K562 (cell line): ENCODE results near the gene GEMIN4. TPM values are rescaled to one million over a fixed set of nuclear protein-coding genes. Genes with fewer than 3 reads are reported as not detected.

Source experiments
- ATF7 ChIP-seq: fragments of 450-650 bp; IDR thresholded peaks from 2 replicates; pipeline ENCODE4 v1.7.1; 2014; ENCODE audit warnings: mild to moderate bottlenecking, moderate library complexity
- GABPA ChIP-seq: fragments of 200-800 bp; sonication (Bioruptor generic); conservative IDR thresholded peaks from 2 replicates; pipeline ENCODE4 v1.6.1; 2016; ENCODE audit warnings: low read depth, missing genetic modification characterization, missing compliant biosample characterization
- MAX ChIP-seq: sonication (generic); formaldehyde crosslinking; IDR thresholded peaks from 2 replicates; pipeline ENCODE4 v1.9.0; 2022; ENCODE audit warnings: mild to moderate bottlenecking, missing genetic modification reagents
- NR4A1 ChIP-seq, 2 experiments: fragments of 250-450 bp in 1 of 2; fragments of 450-650 bp in 1 of 2; sonication (Bioruptor Pico) in 1 of 2; IDR thresholded peaks; 2 replicates each; pipeline versions ENCODE4 v1.4.0 to v1.6.1; 2016 to 2020; ENCODE audit warnings: mild to moderate bottlenecking in 2 of 2, missing compliant biosample characterization in 1 of 2, missing genetic modification characterization in 1 of 2, moderate library complexity in 1 of 2
- RBBP5 ChIP-seq: fragments of 200-600 bp; sonication (generic); IDR thresholded peaks from 2 replicates; pipeline ENCODE4 v1.6.1; 2012; ENCODE audit warnings: borderline replicate concordance, mild to moderate bottlenecking, low read length, control low read depth, inconsistent platforms; ENCODE audit not compliant: insufficient read depth, poor library complexity, severe bottlenecking
- RBM25 ChIP-seq: fragments of 200-400 bp; formaldehyde crosslinking; IDR thresholded peaks from 2 replicates; pipeline ENCODE4 v1.6.1; 2018; ENCODE audit warnings: low read length, low read depth, moderate library complexity; ENCODE audit not compliant: severe bottlenecking
- RNF2 ChIP-seq: sonication (generic); IDR thresholded peaks from 2 replicates; pipeline ENCODE4 v1.6.1; 2016
- STAT5B ChIP-seq: fragments of 250-450 bp; sonication (Bioruptor Pico); IDR thresholded peaks from 2 replicates; pipeline ENCODE4 v1.8.0; 2021; ENCODE audit warnings: mild to moderate bottlenecking, inconsistent platforms
- USF1 ChIP-seq: sonication (generic); formaldehyde crosslinking; IDR thresholded peaks from 2 replicates; pipeline ENCODE4 v1.9.0; 2022; ENCODE audit warnings: mild to moderate bottlenecking, missing genetic modification reagents
- ZBTB2 ChIP-seq: fragments of 450-650 bp; IDR thresholded peaks from 2 replicates; pipeline ENCODE4 v1.6.1; 2016; ENCODE audit warnings: antibody characterized with exemption
- ZNF174 ChIP-seq: fragments of 250-450 bp; sonication (Bioruptor Pico); IDR thresholded peaks from 2 replicates; pipeline ENCODE4 v1.4.0; 2020; ENCODE audit warnings: mild to moderate bottlenecking
- ZNF239 ChIP-seq: fragments of 250-450 bp; sonication (Bioruptor Pico); IDR thresholded peaks from 2 replicates; pipeline ENCODE4 v1.4.0; 2020; ENCODE audit warnings: mild to moderate bottlenecking
- ZNF316 ChIP-seq: fragments of 450-650 bp; IDR thresholded peaks from 2 replicates; pipeline ENCODE4 v1.6.1; 2016
- ZNF354B ChIP-seq: fragments of 250-450 bp; sonication (Bioruptor Pico); IDR thresholded peaks from 2 replicates; pipeline ENCODE4 v1.4.0; 2020
- polyA plus RNA-seq, 8 experiments: library from polyadenylated mRNA; depleted of rRNA in 4 of 8; stranded (reverse) in 5 of 8; unstranded in 3 of 8; fragments of >200 nt; fragmentation: Nextera tagmentation in 2 of 8; fragmentation: Illumina TruSeq in 1 of 8; extraction: Ambion mirVana in 2 of 8; extraction: Trizol in 1 of 8; gene quantifications; 2 replicates each; pipeline versions ENCODE4 v1.2.1 to v1.2.3, GENCODE V29; 2011 to 2014; ENCODE audit warnings: inconsistent platforms in 1 of 8, missing spikeins in 1 of 8
- total RNA-seq, 7 experiments: library from RNA; depleted of rRNA in 6 of 7; stranded (reverse); fragments of >200 nt in 6 of 7; fragmentation: Illumina TruSeq in 2 of 7; extraction: Trizol in 2 of 7; gene quantifications; 2 replicates each; pipeline versions ENCODE4 v1.2.1 to v1.2.3, GENCODE V29; 2011 to 2021; ENCODE audit warnings: low replicate concordance in 1 of 7
- TF ChIP-seq, protein P1 (sequence below): fragments of 250-450 bp; sonication (Bioruptor Pico); IDR thresholded peaks from 2 replicates; pipeline ENCODE4 v1.4.0; 2020; ENCODE audit warnings: mild to moderate bottlenecking, moderate library complexity, borderline replicate concordance
- TF ChIP-seq, protein P2 (sequence below): fragments of 450-650 bp; IDR thresholded peaks from 2 replicates; pipeline ENCODE4 v1.6.1; 2016
- TF ChIP-seq, protein P3 (sequence below): sonication (generic); formaldehyde crosslinking; IDR thresholded peaks from 2 replicates; pipeline ENCODE4 v1.8.0; 2022; ENCODE audit warnings: missing genetic modification reagents, mild to moderate bottlenecking, moderate library complexity, borderline replicate concordance
- TF ChIP-seq, protein P4 (sequence below), 2 experiments: IDR thresholded peaks; 2 replicates each; pipeline ENCODE4 v1.6.1; 2011; ENCODE audit warnings: borderline replicate concordance in 1 of 2, control low read depth in 1 of 2, low read depth in 1 of 2, low read length in 1 of 2, mild to moderate bottlenecking in 1 of 2, mixed read lengths in 1 of 2, moderate library complexity in 1 of 2; ENCODE audit not compliant: insufficient read depth in 1 of 2, insufficient read length in 1 of 2, poor library complexity in 1 of 2, severe bottlenecking in 1 of 2; ENCODE audit errors: extremely low read depth in 1 of 2

GEMIN4 gene
- total and polyA plus RNA-seq, 9 of the 15 experiments (the other 6 are each of a cell fraction or from before 2014, with no cell fraction given): 1.8 to 42.5 (median 10.8) TPM

DNA sequence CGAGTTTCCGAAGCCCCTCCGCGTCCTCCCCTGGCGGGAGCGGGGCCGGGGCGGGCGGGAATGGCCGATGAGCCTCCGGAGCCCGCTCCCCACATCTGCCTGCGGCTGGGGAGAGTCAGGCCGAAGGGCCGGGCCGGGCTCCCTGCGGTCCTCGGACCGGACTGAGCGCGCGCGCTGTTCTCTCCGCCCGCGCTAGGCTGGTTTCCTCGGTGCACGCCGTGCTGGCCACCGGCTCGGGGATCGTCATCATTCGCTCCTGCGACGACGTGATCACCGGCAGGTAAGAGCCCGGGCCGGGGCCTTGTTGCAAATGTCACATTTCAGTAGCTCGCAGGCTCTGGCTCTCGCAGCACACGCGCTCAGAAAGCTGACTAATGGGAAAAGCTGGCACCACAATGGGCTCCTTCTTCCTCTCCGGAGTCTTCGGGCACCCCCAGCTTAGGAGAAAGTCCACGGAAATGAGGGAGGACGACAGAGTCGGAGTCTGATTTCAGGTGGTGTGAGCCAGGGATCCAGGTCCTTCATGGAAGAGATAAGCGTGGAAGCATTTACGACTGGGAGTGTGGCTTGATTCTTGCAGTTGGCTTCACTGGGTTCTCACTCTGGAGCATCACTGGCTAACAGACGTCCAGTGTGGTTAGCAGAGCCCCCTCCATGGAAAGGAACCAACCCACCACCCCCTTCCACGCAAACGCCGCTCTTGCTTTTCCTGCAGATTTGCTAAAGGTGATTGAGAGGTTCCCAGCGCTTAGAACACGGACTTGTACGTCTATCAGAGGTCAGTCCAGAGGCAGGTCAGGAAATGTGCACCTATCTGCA lies 19.0 kb downstream of the GEMIN4 start (continued):
- TF ChIP-seq, protein P1, sequence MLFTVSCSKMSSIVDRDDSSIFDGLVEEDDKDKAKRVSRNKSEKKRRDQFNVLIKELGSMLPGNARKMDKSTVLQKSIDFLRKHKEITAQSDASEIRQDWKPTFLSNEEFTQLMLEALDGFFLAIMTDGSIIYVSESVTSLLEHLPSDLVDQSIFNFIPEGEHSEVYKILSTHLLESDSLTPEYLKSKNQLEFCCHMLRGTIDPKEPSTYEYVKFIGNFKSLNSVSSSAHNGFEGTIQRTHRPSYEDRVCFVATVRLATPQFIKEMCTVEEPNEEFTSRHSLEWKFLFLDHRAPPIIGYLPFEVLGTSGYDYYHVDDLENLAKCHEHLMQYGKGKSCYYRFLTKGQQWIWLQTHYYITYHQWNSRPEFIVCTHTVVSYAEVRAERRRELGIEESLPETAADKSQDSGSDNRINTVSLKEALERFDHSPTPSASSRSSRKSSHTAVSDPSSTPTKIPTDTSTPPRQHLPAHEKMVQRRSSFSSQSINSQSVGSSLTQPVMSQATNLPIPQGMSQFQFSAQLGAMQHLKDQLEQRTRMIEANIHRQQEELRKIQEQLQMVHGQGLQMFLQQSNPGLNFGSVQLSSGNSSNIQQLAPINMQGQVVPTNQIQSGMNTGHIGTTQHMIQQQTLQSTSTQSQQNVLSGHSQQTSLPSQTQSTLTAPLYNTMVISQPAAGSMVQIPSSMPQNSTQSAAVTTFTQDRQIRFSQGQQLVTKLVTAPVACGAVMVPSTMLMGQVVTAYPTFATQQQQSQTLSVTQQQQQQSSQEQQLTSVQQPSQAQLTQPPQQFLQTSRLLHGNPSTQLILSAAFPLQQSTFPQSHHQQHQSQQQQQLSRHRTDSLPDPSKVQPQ: no peak
- peak; percentile 41 for TF ChIP-seq RBBP5
- TF ChIP-seq, protein P2, sequence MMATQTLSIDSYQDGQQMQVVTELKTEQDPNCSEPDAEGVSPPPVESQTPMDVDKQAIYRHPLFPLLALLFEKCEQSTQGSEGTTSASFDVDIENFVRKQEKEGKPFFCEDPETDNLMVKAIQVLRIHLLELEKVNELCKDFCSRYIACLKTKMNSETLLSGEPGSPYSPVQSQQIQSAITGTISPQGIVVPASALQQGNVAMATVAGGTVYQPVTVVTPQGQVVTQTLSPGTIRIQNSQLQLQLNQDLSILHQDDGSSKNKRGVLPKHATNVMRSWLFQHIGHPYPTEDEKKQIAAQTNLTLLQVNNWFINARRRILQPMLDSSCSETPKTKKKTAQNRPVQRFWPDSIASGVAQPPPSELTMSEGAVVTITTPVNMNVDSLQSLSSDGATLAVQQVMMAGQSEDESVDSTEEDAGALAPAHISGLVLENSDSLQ: no peak
- TF ChIP-seq, protein P3, sequence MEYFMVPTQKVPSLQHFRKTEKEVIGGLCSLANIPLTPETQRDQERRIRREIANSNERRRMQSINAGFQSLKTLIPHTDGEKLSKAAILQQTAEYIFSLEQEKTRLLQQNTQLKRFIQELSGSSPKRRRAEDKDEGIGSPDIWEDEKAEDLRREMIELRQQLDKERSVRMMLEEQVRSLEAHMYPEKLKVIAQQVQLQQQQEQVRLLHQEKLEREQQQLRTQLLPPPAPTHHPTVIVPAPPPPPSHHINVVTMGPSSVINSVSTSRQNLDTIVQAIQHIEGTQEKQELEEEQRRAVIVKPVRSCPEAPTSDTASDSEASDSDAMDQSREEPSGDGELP (CRISPR knock-in tag): peak; percentile 20; the same call in 1 of the 2 replicates
- TF ChIP-seq ZBTB2: no peak
- TF ChIP-seq, protein P4, sequence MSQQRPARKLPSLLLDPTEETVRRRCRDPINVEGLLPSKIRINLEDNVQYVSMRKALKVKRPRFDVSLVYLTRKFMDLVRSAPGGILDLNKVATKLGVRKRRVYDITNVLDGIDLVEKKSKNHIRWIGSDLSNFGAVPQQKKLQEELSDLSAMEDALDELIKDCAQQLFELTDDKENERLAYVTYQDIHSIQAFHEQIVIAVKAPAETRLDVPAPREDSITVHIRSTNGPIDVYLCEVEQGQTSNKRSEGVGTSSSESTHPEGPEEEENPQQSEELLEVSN (IDR thresholded peaks at IDR 0.05; ENCODE audit: borderline replicate concordance in 1 of 2, extremely low read depth in 1 of 2, insufficient read depth in 1 of 2, insufficient read length in 1 of 2, low read depth in 1 of 2, low read length in 1 of 2, poor library complexity in 1 of 2, severe bottlenecking in 1 of 2): peak in 1 of 2 experiments; percentile 68
- no peak for TF ChIP-seq NR4A1 (CRISPR knock-in tag; IDR thresholded peaks at IDR 0.05)
- no peak for TF ChIP-seq NR4A1 (tag; IDR thresholded peaks at IDR 0.05)
- no peak for TF ChIP-seq ZNF354B (CRISPR knock-in tag)
- TF ChIP-seq GABPA (tag): 0 out of 2 replicates have a peak, but pooled peaks have one; percentile 6
- TF ChIP-seq ZNF316: peak; percentile 33
- no peak for TF ChIP-seq STAT5B (CRISPR knock-in tag)
- no peak for TF ChIP-seq RBM25
- TF ChIP-seq ZNF174 (CRISPR knock-in tag): no peak
- no peak for TF ChIP-seq USF1 (CRISPR knock-in tag)
- 0 out of 2 replicates have a peak, but pooled peaks have one; percentile 25 for TF ChIP-seq MAX (CRISPR knock-in tag)
- no peak for TF ChIP-seq ATF7
- TF ChIP-seq ZNF239: no peak
- no peak for TF ChIP-seq RNF2
- TF ChIP-seq, all 486 proteins: peak for 13
